Mucosa of stomach (tissue), 1 donor: ENCODE results near the gene ABCG2.

Experiments used
- H3K27me3 ChIP-seq: one replicate; pipeline ENCODE4 v1.7.0; 2013; ENCODE audit warnings: mild to moderate bottlenecking, low read length; ENCODE audit not compliant: control insufficient read depth, insufficient read depth
- H3K36me3 ChIP-seq: one replicate; pipeline ENCODE4 v1.7.0; 2013; ENCODE audit warnings: low read length; ENCODE audit not compliant: control insufficient read depth, insufficient read depth
- H3K4me1 ChIP-seq: one replicate; pipeline ENCODE4 v1.7.0; 2013; ENCODE audit warnings: mild to moderate bottlenecking, low read length; ENCODE audit not compliant: control insufficient read depth, insufficient read depth
- H3K4me3 ChIP-seq: one replicate; pipeline ENCODE4 v1.7.0; 2013; ENCODE audit warnings: low read length
- H3K9ac ChIP-seq: one replicate; pipeline ENCODE4 v1.7.0; 2013; ENCODE audit warnings: mild to moderate bottlenecking, low read length, moderate library complexity
- H3K9me3 ChIP-seq: one replicate; pipeline ENCODE4 v1.7.0; 2013; ENCODE audit warnings: mild to moderate bottlenecking, low read length, moderate library complexity; ENCODE audit not compliant: control insufficient read depth
- donor health status: Pancreatic carcinoma.

The ABCG2 gene

DNA sequence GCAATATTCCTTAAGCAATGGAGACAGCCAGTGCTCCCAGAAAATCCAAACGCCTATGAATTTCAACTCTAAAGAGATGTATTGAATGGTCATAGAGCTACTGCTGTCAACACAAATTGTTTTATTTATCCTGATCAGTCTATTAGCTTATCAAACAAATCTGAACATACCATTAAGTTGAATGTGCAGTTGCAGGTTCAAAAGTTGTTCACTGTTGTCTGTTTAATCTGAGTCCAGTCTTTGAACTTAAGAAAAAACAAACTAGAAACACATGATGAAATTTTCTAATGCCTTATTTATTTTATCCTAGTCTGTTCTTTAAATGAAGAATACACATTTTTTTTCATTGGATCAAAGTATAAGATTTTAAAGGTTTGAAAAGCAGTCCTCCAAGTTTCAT lies 77.8 kb downstream of the ABCG2 start:
- Histone ChIP-seq H3K36me3 (no peaks in the 10 kb centered on the region), H3K9ac (no peak overlapping the region), H3K27me3 (no peaks in the 10 kb centered on the region), H3K4me3 (no peak overlapping the region), H3K4me1 (no peaks in the 10 kb centered on the region), H3K9me3 (no peaks in the 10 kb centered on the region)

DNA sequence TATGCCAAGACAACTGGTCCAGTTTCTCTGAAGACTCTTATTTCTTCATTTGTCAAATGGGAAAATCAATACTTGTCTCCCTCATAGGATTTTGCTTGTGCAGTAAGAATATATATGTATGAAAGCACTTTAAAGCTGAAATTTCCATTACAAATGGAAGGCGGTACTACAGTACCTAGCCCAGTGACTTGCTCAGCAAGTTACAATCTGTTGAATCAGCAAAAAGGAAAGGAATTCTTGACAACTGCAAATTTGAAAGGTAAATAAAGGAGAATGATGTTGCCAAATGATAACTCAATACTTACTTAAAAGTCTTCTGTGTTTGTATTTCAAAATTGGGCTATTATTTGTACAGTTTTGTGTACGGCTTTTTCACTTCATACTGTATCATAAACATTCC lies 79.9 kb downstream of the ABCG2 start:
- no peaks in the 10 kb centered on the region for H3K9me3 ChIP-seq
- no peaks in the 10 kb centered on the region for H3K27me3 ChIP-seq
- no peaks in the 10 kb centered on the region for H3K36me3 ChIP-seq
- H3K4me1 ChIP-seq = no peaks in the 10 kb centered on the region
- no peak overlapping the region for H3K9ac ChIP-seq
- H3K4me3 ChIP-seq = no peak overlapping the region

- H3K4me3 ChIP-seq = no peak overlapping the region
- no peaks in the 10 kb centered on the region for H3K36me3 ChIP-seq
- H3K27me3 ChIP-seq = no peaks in the 10 kb centered on the region
- no peak overlapping the region for H3K9ac ChIP-seq
- H3K4me1 ChIP-seq = no peaks in the 10 kb centered on the region
- H3K9me3 ChIP-seq = no peaks in the 10 kb centered on the region
Measured at GRCh38 chr4:88077911-88078524, 80.4 kb downstream of the ABCG2 start.

DNA sequence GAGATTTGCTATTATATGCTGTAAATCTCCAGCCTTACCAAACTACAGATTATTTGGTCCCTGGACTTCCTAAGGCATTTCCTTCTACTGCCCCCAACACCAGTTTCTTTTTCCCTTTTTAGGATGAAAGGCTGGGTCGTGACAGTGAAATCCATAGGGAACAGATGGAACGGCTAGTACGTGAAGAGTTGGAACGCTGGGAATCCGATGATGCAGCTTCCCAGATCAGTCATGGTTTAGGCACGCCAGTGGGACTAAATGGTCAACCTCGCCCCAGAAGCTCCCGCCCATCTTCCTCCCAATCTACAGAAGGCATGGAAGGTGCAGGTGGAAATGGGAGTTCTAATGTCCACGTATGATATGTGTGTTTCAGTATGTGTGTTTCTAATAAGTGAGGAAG lies 83.1 kb downstream of the ABCG2 start:
- no peak overlapping the region for H3K4me3 ChIP-seq
- H3K4me1 ChIP-seq = no peaks in the 10 kb centered on the region
- H3K9ac ChIP-seq = no peak overlapping the region
- H3K27me3 ChIP-seq = no peaks in the 10 kb centered on the region
- H3K9me3 ChIP-seq = no peaks in the 10 kb centered on the region
- H3K36me3 ChIP-seq = no peaks in the 10 kb centered on the region

DNA sequence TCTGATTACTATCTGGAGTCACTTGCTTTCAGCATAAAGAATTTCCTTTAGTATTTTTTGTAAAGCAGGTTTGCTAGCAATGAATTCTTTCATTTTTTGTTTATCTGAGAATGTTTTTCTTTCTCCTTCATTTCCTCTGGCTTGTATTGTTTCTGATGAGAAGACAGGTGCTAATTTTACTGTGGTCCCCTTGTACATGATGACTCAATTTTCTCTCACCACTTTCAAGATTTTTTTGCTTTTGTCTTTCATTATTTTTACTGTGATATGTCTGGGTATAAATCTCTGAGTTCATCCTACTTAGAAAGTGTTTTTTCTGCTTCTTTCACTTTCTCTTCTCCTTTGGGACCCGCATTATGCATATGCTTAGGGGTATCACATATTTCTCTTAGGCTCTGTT lies 88.4 kb downstream of the ABCG2 start:
- Histone ChIP-seq H3K9me3 (no peaks in the 10 kb centered on the region), H3K9ac (no peak overlapping the region), H3K4me3 (no peak overlapping the region), H3K4me1 (no peaks in the 10 kb centered on the region), H3K36me3 (peaks cover 3% of the 10 kb centered on the region), H3K27me3 (no peaks in the 10 kb centered on the region)

DNA sequence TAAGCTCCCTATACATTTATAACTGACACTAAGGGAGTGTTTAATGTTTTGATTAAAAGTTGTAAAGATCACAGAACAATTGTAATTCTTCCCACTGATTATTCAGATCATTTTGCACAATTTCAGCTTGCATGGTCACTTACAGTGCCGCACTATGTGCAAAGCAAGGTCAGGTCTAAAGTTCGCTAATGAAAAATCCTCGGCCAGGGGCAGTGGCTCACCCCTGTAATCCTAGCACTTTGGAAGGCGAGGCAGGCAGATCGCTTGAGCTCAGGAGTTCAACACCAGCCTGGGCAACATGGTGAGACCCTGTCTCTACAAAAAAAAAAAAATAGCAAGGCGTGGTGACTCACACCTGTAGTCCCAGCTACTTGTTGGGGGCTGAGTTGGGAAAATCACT lies 94.0 kb downstream of the ABCG2 start:
- no peaks in the 10 kb centered on the region for H3K4me1 ChIP-seq
- no peaks in the 10 kb centered on the region for H3K27me3 ChIP-seq
- peaks cover 3% of the 10 kb centered on the region for H3K36me3 ChIP-seq
- H3K4me3 ChIP-seq = no peak overlapping the region
- no peaks in the 10 kb centered on the region for H3K9me3 ChIP-seq
- no peak overlapping the region for H3K9ac ChIP-seq

- Histone ChIP-seq H3K4me3 (no peak overlapping the region), H3K9me3 (no peaks in the 10 kb centered on the region), H3K36me3 (peaks cover 3% of the 10 kb centered on the region), H3K4me1 (no peaks in the 10 kb centered on the region), H3K9ac (no peak overlapping the region), H3K27me3 (no peaks in the 10 kb centered on the region)
Measured at GRCh38 chr4:88063634-88064296, 94.7 kb downstream of the ABCG2 start.

DNA sequence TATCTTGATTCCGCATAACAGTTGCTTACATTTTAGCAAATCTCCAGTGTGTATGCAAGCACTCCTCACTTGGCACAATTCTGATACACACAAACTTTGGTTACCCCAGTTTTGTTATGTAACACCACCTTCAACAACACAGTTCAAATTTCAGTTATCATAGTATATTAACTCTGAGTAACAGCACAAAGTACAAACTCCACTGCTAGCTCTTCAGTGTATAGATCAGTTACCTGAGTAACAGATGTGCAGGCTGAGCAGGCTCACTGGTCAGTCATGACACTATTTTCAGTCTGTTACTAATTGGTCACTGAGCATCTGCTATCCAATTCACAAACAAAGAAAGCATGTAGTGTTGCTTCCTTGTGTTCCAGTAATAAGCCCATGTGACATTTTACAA lies 95.6 kb downstream of the ABCG2 start:
- no peak overlapping the region for H3K9ac ChIP-seq
- H3K4me1 ChIP-seq = no peaks in the 10 kb centered on the region
- peaks cover 3% of the 10 kb centered on the region for H3K36me3 ChIP-seq
- H3K4me3 ChIP-seq = no peak overlapping the region
- no peaks in the 10 kb centered on the region for H3K27me3 ChIP-seq
- H3K9me3 ChIP-seq = no peaks in the 10 kb centered on the region

DNA sequence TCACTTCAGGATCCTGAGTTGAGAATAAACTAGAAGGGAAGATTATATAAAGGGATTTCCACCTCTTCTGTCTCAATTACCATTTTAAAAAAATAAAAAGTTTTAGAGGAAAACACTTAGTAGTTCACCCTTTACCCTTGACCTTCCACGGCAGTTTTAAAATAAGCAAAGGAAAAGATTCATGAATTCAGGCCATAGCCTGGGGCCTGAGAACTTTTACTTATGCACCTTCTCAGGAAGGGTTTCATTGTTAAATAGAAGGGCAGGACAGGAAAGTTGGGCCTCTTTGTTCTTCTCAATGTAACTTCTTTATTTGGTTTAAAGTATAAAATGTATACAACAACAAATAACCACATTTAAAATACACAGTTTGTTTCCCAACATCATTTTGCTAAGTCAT lies 96.1 kb downstream of the ABCG2 start:
- no peaks in the 10 kb centered on the region for H3K27me3 ChIP-seq
- H3K4me3 ChIP-seq = no peak overlapping the region
- no peaks in the 10 kb centered on the region for H3K9me3 ChIP-seq
- H3K9ac ChIP-seq = no peak overlapping the region
- H3K36me3 ChIP-seq = peaks cover 3% of the 10 kb centered on the region
- no peaks in the 10 kb centered on the region for H3K4me1 ChIP-seq

DNA sequence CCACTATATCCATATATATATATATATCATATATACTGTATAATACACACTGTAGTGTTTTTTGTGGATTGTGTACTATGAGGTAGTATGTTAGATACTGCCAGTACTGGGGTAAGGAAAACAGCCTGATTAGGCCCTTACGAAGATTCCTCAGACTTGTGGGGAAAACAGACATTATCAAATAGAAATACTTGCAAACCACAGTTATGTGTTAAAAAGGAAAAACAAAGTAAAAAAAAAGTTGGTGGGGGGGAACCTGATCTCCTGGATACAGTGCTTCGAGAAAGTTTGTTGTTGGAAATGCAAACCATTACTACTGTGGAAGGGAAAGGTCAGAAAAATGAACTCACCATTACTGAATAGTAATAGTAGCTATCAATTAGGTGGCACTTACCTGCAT lies 98.0 kb downstream of the ABCG2 start:
- H3K9ac ChIP-seq = no peak overlapping the region

DNA sequence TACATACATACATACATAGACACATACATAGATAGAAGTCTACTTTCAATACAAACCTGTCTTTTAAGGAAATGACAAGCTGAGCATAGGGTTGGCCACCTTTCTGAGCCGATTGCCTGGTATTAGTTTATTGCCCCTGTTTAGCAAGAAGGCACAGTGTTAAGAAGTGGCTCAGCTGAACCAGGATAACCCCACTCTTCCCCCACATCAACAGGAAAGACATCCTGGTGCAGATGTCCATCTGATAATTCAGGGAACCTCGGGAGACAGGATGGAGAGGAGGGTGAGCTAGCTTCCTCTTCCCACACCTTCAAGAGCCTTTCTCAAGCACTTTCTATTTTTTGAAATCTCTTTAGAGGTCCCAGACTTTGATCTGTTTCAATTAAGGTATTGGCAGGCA lies 98.7 kb downstream of the ABCG2 start:
- H3K4me3 ChIP-seq = no peak overlapping the region
- H3K27me3 ChIP-seq = no peaks in the 10 kb centered on the region
- H3K9ac ChIP-seq = no peak overlapping the region
- H3K9me3 ChIP-seq = no peaks in the 10 kb centered on the region
- H3K4me1 ChIP-seq = no peaks in the 10 kb centered on the region
- H3K36me3 ChIP-seq = no peaks in the 10 kb centered on the region

More for the DNA sequence above, 98.0 kb downstream of the ABCG2 start:
- Histone ChIP-seq H3K9me3 (no peaks in the 10 kb centered on the region), H3K36me3 (peaks cover under 1% of the 10 kb centered on the region), H3K4me1 (no peaks in the 10 kb centered on the region), H3K4me3 (no peak overlapping the region), H3K27me3 (no peaks in the 10 kb centered on the region)

- Histone ChIP-seq H3K36me3 (no peaks in the 10 kb centered on the region), H3K9ac (no peak overlapping the region), H3K4me1 (no peaks in the 10 kb centered on the region)
Measured at GRCh38 chr4:88058295-88058694, 100.1 kb downstream of the ABCG2 start.

GRCh38 chr4:88054901-88055300 lies 103.5 kb downstream of the ABCG2 start:
- Histone ChIP-seq H3K9ac (no peak overlapping the region), H3K36me3 (no peaks in the 10 kb centered on the region), H3K4me3 (no peak overlapping the region), H3K4me1 (no peaks in the 10 kb centered on the region), H3K27me3 (no peaks in the 10 kb centered on the region), H3K9me3 (no peaks in the 10 kb centered on the region)

More at GRCh38 chr4:88058295-88058694, 100.1 kb downstream of the ABCG2 start:
- Histone ChIP-seq H3K4me3 (no peak overlapping the region), H3K9me3 (no peaks in the 10 kb centered on the region), H3K27me3 (no peaks in the 10 kb centered on the region)
